ENCODE results near the gene GAL. TPM values are rescaled to one million over a fixed set of nuclear protein-coding genes. Genes with fewer than 3 reads are reported as not detected.

GAL gene
- total and polyA plus RNA-seq, 4 donors, result 0.61 to 1.8 TPM; not detected in 2

DNA sequence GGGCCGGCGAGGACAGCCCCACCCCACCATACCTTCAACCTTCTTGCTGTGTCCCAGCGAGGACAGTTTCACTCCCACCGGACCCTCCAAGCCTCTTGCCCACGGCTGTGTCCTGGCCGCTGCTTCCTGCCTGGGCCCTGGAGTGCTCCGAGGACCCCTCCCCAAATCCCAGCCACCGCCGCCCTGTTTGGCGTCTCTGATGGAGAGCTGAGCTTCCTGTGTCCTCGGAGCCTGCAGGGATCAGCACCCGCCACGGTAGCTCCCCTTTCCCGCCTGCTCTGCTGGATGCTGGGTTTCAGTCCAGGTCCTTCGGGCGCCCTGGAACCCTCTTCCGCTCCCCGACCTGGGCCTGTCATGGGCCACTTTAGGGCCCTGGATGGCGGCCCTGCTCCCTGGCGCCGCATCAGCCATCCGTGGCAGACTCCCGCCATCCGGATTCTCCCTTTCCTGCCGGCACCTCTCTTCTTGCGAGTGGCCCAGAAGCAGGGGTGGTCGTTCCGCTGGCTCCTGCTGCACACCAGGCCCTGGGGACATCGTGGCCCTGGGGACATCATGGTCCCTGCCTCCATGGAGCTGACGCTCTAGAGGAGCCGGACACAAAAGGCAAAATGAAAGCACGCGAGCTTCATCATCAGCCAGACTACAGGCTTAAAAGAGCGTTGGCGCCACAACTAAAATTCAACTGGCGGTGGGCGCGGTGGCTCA, 34.3 kb upstream of the GAL start:
- TF ChIP-seq, protein P1, sequence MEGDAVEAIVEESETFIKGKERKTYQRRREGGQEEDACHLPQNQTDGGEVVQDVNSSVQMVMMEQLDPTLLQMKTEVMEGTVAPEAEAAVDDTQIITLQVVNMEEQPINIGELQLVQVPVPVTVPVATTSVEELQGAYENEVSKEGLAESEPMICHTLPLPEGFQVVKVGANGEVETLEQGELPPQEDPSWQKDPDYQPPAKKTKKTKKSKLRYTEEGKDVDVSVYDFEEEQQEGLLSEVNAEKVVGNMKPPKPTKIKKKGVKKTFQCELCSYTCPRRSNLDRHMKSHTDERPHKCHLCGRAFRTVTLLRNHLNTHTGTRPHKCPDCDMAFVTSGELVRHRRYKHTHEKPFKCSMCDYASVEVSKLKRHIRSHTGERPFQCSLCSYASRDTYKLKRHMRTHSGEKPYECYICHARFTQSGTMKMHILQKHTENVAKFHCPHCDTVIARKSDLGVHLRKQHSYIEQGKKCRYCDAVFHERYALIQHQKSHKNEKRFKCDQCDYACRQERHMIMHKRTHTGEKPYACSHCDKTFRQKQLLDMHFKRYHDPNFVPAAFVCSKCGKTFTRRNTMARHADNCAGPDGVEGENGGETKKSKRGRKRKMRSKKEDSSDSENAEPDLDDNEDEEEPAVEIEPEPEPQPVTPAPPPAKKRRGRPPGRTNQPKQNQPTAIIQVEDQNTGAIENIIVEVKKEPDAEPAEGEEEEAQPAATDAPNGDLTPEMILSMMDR (IDR thresholded peaks at IDR 0.05; ENCODE audit: control extremely low read depth, extremely low read depth), result no peak
- peaks cover 2 to 7% (median 4%) of the 10 kb centered on the region in 4 donors for H3K9me3 ChIP-seq (ENCODE audit: control insufficient read depth in 4 of 4, insufficient read depth in 3 of 4, low read length in 3 of 4)
- DNase-seq (no peak), ATAC-seq (ENCODE audit: insufficient read depth, low FRiP score) (no peak)
- WGBS, 2 donors, result 65 to 73% methylated on average over 35 to 38 of the region's 38 CpGs
- H3K27me3 ChIP-seq (ENCODE audit: control insufficient read depth in 3 of 3, insufficient read depth in 3 of 3, low read length in 2 of 3), result no peaks in the 10 kb centered on the region
- H3K9ac ChIP-seq (ENCODE audit: insufficient read depth in 1 of 2, low read length in 2 of 2), result no peak overlapping the region
- no peak overlapping the region for H3K4me3 ChIP-seq
- no peak overlapping the region for H3K27ac ChIP-seq (ENCODE audit: low read depth in 1 of 2, low read length in 1 of 2)
- H3K36me3 ChIP-seq (ENCODE audit: control insufficient read depth in 4 of 4, insufficient read depth in 4 of 4, low read length in 4 of 4), result no peaks in the 10 kb centered on the region
- no peaks in the 10 kb centered on the region for H3K4me1 ChIP-seq (ENCODE audit: control insufficient read depth in 5 of 5, insufficient read depth in 5 of 5, low read length in 5 of 5)

DNA sequence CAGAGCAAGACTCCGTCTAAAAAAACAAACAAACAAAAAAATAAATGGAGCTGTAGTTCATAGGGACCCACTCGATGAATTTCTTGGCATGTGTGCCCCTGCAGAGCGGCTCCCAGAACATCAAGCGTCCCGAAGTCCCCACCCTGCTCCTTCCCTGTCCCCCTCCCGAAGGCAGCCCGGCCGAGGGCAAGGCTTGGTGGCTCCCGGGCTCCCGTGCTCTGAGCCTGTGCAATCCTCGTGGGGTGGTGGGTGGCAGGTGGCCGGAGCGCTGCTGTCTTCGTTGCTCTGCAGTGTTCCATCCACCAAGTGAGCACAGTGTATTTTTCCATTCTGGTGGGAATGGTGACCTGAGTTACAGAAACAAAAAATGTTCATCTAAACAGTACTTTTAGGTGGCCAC, 33.5 kb upstream of the GAL start:
- Histone ChIP-seq H3K27me3 (ENCODE audit: control insufficient read depth in 3 of 3, insufficient read depth in 3 of 3, low read length in 2 of 3) (no peaks in the 10 kb centered on the region), H3K4me3 (no peak overlapping the region), H3K36me3 (ENCODE audit: control insufficient read depth in 4 of 4, insufficient read depth in 4 of 4, low read length in 4 of 4) (no peaks in the 10 kb centered on the region), H3K9ac (ENCODE audit: insufficient read depth in 1 of 2, low read length in 2 of 2) (no peak overlapping the region), H3K27ac (ENCODE audit: low read depth in 1 of 2, low read length in 1 of 2) (no peak overlapping the region), H3K4me1 (ENCODE audit: control insufficient read depth in 5 of 5, insufficient read depth in 5 of 5, low read length in 5 of 5) (no peaks in the 10 kb centered on the region), H3K9me3 (ENCODE audit: control insufficient read depth in 4 of 4, insufficient read depth in 3 of 4, low read length in 3 of 4) (peaks cover 2 to 8% (median 5%) of the 10 kb centered on the region in 4 donors)
- 88 to 94% methylated on average over 14 of the region's 14 CpGs for WGBS, 2 donors
- no peak for ATAC-seq (ENCODE audit: insufficient read depth, low FRiP score)
- TF ChIP-seq, protein P1 (IDR thresholded peaks at IDR 0.05; ENCODE audit: control extremely low read depth, extremely low read depth), result no peak
- no peak for DNase-seq

- no peak overlapping the region for H3K27ac ChIP-seq (ENCODE audit: low read depth in 1 of 2, low read length in 1 of 2)
- TF ChIP-seq, protein P1 (IDR thresholded peaks at IDR 0.05; ENCODE audit: control extremely low read depth, extremely low read depth), result no peak
- H3K9ac ChIP-seq (ENCODE audit: insufficient read depth in 1 of 2, low read length in 2 of 2), result no peak overlapping the region
- no peaks in the 10 kb centered on the region for H3K27me3 ChIP-seq (ENCODE audit: control insufficient read depth in 3 of 3, insufficient read depth in 3 of 3, low read length in 2 of 3)
- DNase-seq, result peak in 1 of 3 donors; percentile 4
- H3K4me3 ChIP-seq, result no peak overlapping the region
- no peaks in the 10 kb centered on the region for H3K36me3 ChIP-seq (ENCODE audit: control insufficient read depth in 4 of 4, insufficient read depth in 4 of 4, low read length in 4 of 4)
- ATAC-seq (ENCODE audit: insufficient read depth, low FRiP score), result no peak
- peaks cover 2 to 8% (median 5%) of the 10 kb centered on the region in 4 donors for H3K9me3 ChIP-seq (ENCODE audit: control insufficient read depth in 4 of 4, insufficient read depth in 3 of 4, low read length in 3 of 4)
- H3K4me1 ChIP-seq (ENCODE audit: control insufficient read depth in 5 of 5, insufficient read depth in 5 of 5, low read length in 5 of 5), result no peaks in the 10 kb centered on the region
- 65 to 78% methylated on average over 22 of the region's 22 CpGs for WGBS, 2 donors
These were observed 32.9 kb upstream of the GAL start for GRCh38 chr11:68651208-68651984.

Data from lung (tissue), 12 donors.